HEK293 (cell line): ENCODE data around the gene BRCC3.
"Not testable (repeated sequence)": the region's sequence is repeated elsewhere in the genome, so short reads cannot be mapped to it uniquely, and the experiment has no call there.

Experiments
- CTCF ChIA-PET: fragments of 350-600 bp; formaldehyde crosslinking; extraction: SDS; loops from one replicate; lab custom pipeline; 2021; ENCODE audit warnings: antibody characterized with exemption; lab: Yijun Ruan, JAX
- POLR2A ChIA-PET: fragments of 300-600 bp; formaldehyde crosslinking; extraction: SDS; loops from one replicate; lab custom pipeline; 2020; ENCODE audit warnings: antibody characterized with exemption, inconsistent platforms; lab: Yijun Ruan, JAX
- H3K27ac ChIP-seq: fragments of 200-500 bp; sonication (Bioruptor generic); 2 replicates; pipeline ENCODE4 v1.5.1; 2014; ENCODE audit warnings: low read depth, low read length, control low read depth, inconsistent platforms; ENCODE audit errors: extremely low read depth
- H3K36me3 ChIP-seq, 2 experiments: fragments of 200-500 bp in 1 of 2; sonication (Bioruptor generic) in 1 of 2; 1 replicate in 1 of 2; 2 replicates in 1 of 2; pipeline ENCODE4 v1.5.1; 2014 to 2017; ENCODE audit warnings: inconsistent platforms in 2 of 2, low read length in 2 of 2; ENCODE audit not compliant: control insufficient read depth in 2 of 2, insufficient read depth in 1 of 2
- H3K4me1 ChIP-seq: fragments of 200-500 bp; sonication (Bioruptor generic); 2 replicates; pipeline ENCODE4 v1.5.1; 2014; ENCODE audit warnings: mild to moderate bottlenecking, low read length, inconsistent platforms; ENCODE audit not compliant: control insufficient read depth, insufficient read depth
- H3K4me3 ChIP-seq: 2 replicates; pipeline ENCODE4 v1.5.1; 2011; ENCODE audit warnings: low read depth, mild to moderate bottlenecking, control low read depth, low read length, moderate library complexity
- H3K9me3 ChIP-seq: fragments of 200-500 bp; sonication (Bioruptor generic); 2 replicates; pipeline ENCODE4 v1.5.1; 2014; ENCODE audit warnings: low read depth, low read length, inconsistent platforms; ENCODE audit not compliant: control insufficient read depth, insufficient read depth
- HOXD13 ChIP-seq: sonication (generic); formaldehyde crosslinking; IDR thresholded peaks from 2 replicates; pipeline ENCODE4 v1.8.0; 2022; ENCODE audit warnings: missing genetic modification reagents, borderline replicate concordance
- ZNF16 ChIP-seq: fragments of 450-650 bp; formaldehyde crosslinking; IDR thresholded peaks from 2 replicates; pipeline ENCODE4 v1.5.1; 2016; ENCODE audit warnings: low read depth, missing biosample characterization, missing genetic modification characterization
- ZNF169 ChIP-seq: fragments of 450-650 bp; formaldehyde crosslinking; IDR thresholded peaks from 2 replicates; pipeline ENCODE4 v1.5.1; 2016; ENCODE audit warnings: missing biosample characterization, missing genetic modification characterization
- ZNF223 ChIP-seq: fragments of 450-650 bp; formaldehyde crosslinking; IDR thresholded peaks from 2 replicates; pipeline ENCODE4 v1.5.1; 2016; ENCODE audit warnings: missing biosample characterization, missing genetic modification characterization
- ZNF266 ChIP-seq: fragments of 450-650 bp; formaldehyde crosslinking; IDR thresholded peaks from 2 replicates; pipeline ENCODE4 v1.5.1; 2016; ENCODE audit warnings: missing biosample characterization, missing genetic modification characterization, low read depth
- ZNF501 ChIP-seq: fragments of 450-650 bp; formaldehyde crosslinking; IDR thresholded peaks from 2 replicates; pipeline ENCODE4 v1.5.1; 2016; ENCODE audit warnings: missing biosample characterization, missing genetic modification characterization
- ZNF521 ChIP-seq: fragments of 450-650 bp; formaldehyde crosslinking; IDR thresholded peaks from 2 replicates; pipeline ENCODE4 v1.5.1; 2017; ENCODE audit warnings: missing biosample characterization, mild to moderate bottlenecking, missing genetic modification characterization
- ZNF558 ChIP-seq: fragments of 450-650 bp; formaldehyde crosslinking; IDR thresholded peaks from 2 replicates; pipeline ENCODE4 v1.5.1; 2016; ENCODE audit warnings: missing biosample characterization, missing genetic modification characterization
- ZNF571 ChIP-seq: fragments of 450-650 bp; formaldehyde crosslinking; IDR thresholded peaks from 2 replicates; pipeline ENCODE4 v1.5.0; 2017; ENCODE audit warnings: missing biosample characterization, missing genetic modification characterization
- ZNF621 ChIP-seq: fragments of 450-650 bp; formaldehyde crosslinking; IDR thresholded peaks from 2 replicates; pipeline ENCODE4 v1.5.1; 2017; ENCODE audit warnings: missing biosample characterization, missing genetic modification characterization
- ZNF623 ChIP-seq: fragments of 450-650 bp; formaldehyde crosslinking; IDR thresholded peaks from 2 replicates; pipeline ENCODE4 v1.5.1; 2016; ENCODE audit warnings: missing biosample characterization, missing genetic modification characterization
- ZNF654 ChIP-seq: fragments of 450-650 bp; formaldehyde crosslinking; IDR thresholded peaks from 2 replicates; pipeline ENCODE4 v1.5.1; 2016; ENCODE audit warnings: low read depth, missing biosample characterization, missing genetic modification characterization
- ZNF658 ChIP-seq: fragments of 450-650 bp; formaldehyde crosslinking; IDR thresholded peaks from 2 replicates; pipeline ENCODE4; 2016; ENCODE audit warnings: missing biosample characterization, missing genetic modification characterization
- ZNF664 ChIP-seq: fragments of 450-650 bp; formaldehyde crosslinking; IDR thresholded peaks from 2 replicates; pipeline ENCODE4 v1.5.1; 2016; ENCODE audit warnings: missing biosample characterization, missing genetic modification characterization
- ZNF707 ChIP-seq: fragments of 450-650 bp; formaldehyde crosslinking; IDR thresholded peaks from 2 replicates; pipeline ENCODE4 v1.5.1; 2016; ENCODE audit warnings: missing biosample characterization, missing genetic modification characterization
- ZNF837 ChIP-seq: fragments of 450-650 bp; formaldehyde crosslinking; IDR thresholded peaks from 2 replicates; pipeline ENCODE4 v1.5.1; 2016; ENCODE audit warnings: missing biosample characterization, missing genetic modification characterization
- TF ChIP-seq, protein P1 (sequence below): fragments of 450-650 bp; formaldehyde crosslinking; IDR thresholded peaks from 2 replicates; pipeline ENCODE4 v1.5.1; 2017; ENCODE audit warnings: missing biosample characterization, missing genetic modification characterization
- TF ChIP-seq, protein P2 (sequence below): fragments of 450-650 bp; formaldehyde crosslinking; IDR thresholded peaks from 2 replicates; pipeline ENCODE4 v1.5.1; 2016; ENCODE audit warnings: missing biosample characterization, missing genetic modification characterization
- TF ChIP-seq, protein P3 (sequence below): fragments of 450-650 bp; formaldehyde crosslinking; IDR thresholded peaks from 2 replicates; pipeline ENCODE4 v1.5.1; 2016; ENCODE audit warnings: missing biosample characterization, missing genetic modification characterization
- TF ChIP-seq, protein P4 (sequence below): sonication (generic); formaldehyde crosslinking; IDR thresholded peaks from 2 replicates; pipeline ENCODE4 v1.8.1; 2022; ENCODE audit warnings: mild to moderate bottlenecking, moderate library complexity, missing genetic modification reagents
- TF ChIP-seq, protein P5 (sequence below): fragments of 450-650 bp; formaldehyde crosslinking; IDR thresholded peaks from 2 replicates; pipeline ENCODE4 v1.5.1; 2016; ENCODE audit warnings: missing biosample characterization, missing genetic modification characterization

The BRCC3 gene

DNA sequence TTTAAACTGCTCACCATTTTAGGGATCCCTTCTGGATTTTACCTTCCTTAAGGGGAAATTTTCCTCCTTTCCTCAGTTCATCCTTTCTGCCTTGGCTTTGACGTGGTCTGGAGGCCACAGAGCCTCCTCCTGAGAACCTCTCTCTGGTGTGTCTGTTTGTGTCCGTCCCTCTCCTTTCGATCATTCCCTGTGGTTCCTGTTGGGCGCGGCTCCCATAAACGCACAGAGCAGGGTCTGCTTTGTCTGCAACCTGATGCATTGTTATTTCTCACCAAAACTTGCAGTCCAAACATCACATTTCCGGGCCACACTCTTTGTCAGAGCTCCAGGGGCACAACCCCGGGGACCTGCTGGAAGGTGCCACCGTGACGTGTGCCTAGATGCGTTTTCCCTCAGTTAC, 76.9 kb downstream of the BRCC3 start:
- POLR2A ChIA-PET, result interaction anchor here (0.6 kb wide), 1 partner anchor 57 kb away, joined by 3 read pairs; no protein-coding TSS in a partner anchor
- not testable (repeated sequence) for H3K4me1 ChIP-seq, H3K27ac ChIP-seq, H3K36me3 ChIP-seq, H3K4me3 ChIP-seq, H3K9me3 ChIP-seq
- CTCF ChIA-PET, result interaction anchor here (0.6 to 2.2 kb wide), 17 partner anchors 15 to 510 kb away, joined by 3 to 19 read pairs (median 5); no protein-coding TSS in a partner anchor

DNA sequence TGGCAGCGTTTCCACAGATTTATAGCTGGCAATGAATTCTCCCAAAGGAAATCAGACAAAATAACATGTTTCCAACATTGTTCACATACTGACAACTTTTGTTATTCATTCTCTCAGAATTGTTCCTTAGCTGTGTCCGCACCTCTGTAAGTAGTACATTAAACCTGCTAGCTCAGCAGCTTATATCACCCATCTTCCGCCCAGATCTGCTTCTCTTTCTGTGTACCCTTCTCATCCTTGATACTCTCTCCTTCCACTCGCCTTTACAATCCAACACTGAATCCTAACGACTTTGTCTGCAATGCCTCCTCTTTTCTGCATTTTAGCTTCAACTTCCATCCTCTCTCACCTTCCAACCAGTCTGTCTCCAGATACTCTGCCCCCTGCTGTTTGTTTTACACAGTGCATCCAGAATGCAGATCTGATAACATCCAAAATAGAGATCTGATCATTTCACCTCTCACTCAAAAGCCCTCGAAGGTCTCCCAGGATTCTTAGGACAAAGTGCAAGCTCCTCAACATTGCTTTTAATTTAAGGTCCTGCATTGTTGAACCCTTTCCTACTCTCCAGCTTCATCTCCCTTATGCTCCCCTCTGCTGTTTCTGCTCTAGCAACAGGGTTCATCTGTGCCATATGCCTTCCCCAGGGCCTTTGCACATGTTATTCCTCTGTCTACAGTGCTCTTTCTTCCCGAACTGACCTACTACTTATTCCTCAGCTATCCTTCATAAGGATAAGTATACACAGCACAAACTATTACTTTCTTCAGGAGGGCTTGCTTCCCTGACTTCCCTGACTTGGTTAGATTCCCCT, 77.6 kb downstream of the BRCC3 start:
- no peak overlapping the region for H3K4me3 ChIP-seq
- POLR2A ChIA-PET, result interaction anchor here (0.6 kb wide), 1 partner anchor 58 kb away, joined by 3 read pairs; no protein-coding TSS in a partner anchor
- TF ChIP-seq ZNF558 (tag by site-specific recombination) (no peak), ZNF654 (tag by site-specific recombination) (peak; percentile 44), ZNF623 (tag by site-specific recombination) (peak; percentile 77), ZNF664 (tag by site-specific recombination) (no peak), ZNF169 (tag by site-specific recombination) (no peak), ZNF658 (no peak), ZNF621 (tag by site-specific recombination) (no peak), ZNF707 (tag by site-specific recombination) (no peak)
- TF ChIP-seq, protein P1, sequence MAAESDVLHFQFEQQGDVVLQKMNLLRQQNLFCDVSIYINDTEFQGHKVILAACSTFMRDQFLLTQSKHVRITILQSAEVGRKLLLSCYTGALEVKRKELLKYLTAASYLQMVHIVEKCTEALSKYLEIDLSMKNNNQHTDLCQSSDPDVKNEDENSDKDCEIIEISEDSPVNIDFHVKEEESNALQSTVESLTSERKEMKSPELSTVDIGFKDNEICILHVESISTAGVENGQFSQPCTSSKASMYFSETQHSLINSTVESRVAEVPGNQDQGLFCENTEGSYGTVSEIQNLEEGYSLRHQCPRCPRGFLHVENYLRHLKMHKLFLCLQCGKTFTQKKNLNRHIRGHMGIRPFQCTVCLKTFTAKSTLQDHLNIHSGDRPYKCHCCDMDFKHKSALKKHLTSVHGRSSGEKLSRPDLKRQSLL (tag by site-specific recombination), result no peak
- TF ChIP-seq, protein P2, sequence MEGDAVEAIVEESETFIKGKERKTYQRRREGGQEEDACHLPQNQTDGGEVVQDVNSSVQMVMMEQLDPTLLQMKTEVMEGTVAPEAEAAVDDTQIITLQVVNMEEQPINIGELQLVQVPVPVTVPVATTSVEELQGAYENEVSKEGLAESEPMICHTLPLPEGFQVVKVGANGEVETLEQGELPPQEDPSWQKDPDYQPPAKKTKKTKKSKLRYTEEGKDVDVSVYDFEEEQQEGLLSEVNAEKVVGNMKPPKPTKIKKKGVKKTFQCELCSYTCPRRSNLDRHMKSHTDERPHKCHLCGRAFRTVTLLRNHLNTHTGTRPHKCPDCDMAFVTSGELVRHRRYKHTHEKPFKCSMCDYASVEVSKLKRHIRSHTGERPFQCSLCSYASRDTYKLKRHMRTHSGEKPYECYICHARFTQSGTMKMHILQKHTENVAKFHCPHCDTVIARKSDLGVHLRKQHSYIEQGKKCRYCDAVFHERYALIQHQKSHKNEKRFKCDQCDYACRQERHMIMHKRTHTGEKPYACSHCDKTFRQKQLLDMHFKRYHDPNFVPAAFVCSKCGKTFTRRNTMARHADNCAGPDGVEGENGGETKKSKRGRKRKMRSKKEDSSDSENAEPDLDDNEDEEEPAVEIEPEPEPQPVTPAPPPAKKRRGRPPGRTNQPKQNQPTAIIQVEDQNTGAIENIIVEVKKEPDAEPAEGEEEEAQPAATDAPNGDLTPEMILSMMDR (tag by site-specific recombination), result peak; percentile 50
- TF ChIP-seq, protein P3, sequence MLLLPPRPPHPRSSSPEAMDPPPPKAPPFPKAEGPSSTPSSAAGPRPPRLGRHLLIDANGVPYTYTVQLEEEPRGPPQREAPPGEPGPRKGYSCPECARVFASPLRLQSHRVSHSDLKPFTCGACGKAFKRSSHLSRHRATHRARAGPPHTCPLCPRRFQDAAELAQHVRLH (tag by site-specific recombination), result peak; percentile 61; the same call in 1 of the 2 replicates
- TF ChIP-seq, all 188 proteins: peak for 4
- Histone ChIP-seq H3K4me1 (no peaks in the 10 kb centered on the region), H3K27ac (no peak overlapping the region), H3K9me3 (no peaks in the 10 kb centered on the region), H3K36me3 (no peaks in the 10 kb centered on the region)
- CTCF ChIA-PET, result interaction anchor here (0.5 to 2.2 kb wide), 23 partner anchors 16 to 1149 kb away, joined by 3 to 19 read pairs (median 4); no protein-coding TSS in a partner anchor

DNA sequence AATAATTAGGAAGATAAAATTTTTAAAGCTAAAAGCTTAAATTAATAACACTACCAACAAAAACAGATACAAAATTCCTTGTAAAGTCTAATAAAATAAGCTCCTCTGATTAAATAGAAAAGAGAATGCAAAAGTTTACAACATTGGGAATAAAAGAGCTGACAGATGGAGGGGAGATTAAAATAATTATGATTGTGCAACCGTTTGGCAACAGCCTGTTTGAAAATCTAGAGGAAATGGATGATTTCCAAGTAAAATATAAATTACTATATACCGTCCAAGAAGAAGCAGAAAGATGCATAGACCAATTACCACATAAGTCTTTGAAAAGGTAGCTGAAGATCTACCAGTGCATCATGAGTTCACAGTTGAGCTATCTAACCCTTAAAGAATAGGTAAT, 98.6 kb downstream of the BRCC3 start:
- Histone ChIP-seq H3K4me1 (no peaks in the 10 kb centered on the region), H3K4me3 (no peak overlapping the region), H3K27ac (no peak overlapping the region), H3K36me3 (no peaks in the 10 kb centered on the region), H3K9me3 (no peaks in the 10 kb centered on the region)
- ChIA-PET CTCF (interaction anchor here (1.3 to 3.4 kb wide), 2 partner anchors 21 to 75 kb away, joined by 4 to 19 read pairs; no protein-coding TSS in a partner anchor), POLR2A (no interaction called here)
- TF ChIP-seq, protein P1 (tag by site-specific recombination), result no peak
- TF ChIP-seq HOXD13 (CRISPR knock-in tag) (no peak), ZNF571 (tag by site-specific recombination) (no peak), ZNF16 (no peak), ZNF223 (no peak), ZNF521 (tag by site-specific recombination) (no peak), ZNF558 (tag by site-specific recombination) (no peak), ZNF501 (tag by site-specific recombination) (no peak), ZNF266 (no peak), ZNF837 (tag by site-specific recombination) (no peak)
- TF ChIP-seq, protein P4, sequence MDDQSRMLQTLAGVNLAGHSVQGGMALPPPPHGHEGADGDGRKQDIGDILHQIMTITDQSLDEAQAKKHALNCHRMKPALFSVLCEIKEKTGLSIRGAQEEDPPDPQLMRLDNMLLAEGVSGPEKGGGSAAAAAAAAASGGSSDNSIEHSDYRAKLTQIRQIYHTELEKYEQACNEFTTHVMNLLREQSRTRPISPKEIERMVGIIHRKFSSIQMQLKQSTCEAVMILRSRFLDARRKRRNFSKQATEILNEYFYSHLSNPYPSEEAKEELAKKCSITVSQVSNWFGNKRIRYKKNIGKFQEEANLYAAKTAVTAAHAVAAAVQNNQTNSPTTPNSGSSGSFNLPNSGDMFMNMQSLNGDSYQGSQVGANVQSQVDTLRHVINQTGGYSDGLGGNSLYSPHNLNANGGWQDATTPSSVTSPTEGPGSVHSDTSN (CRISPR knock-in tag), result no peak
- TF ChIP-seq, protein P5, sequence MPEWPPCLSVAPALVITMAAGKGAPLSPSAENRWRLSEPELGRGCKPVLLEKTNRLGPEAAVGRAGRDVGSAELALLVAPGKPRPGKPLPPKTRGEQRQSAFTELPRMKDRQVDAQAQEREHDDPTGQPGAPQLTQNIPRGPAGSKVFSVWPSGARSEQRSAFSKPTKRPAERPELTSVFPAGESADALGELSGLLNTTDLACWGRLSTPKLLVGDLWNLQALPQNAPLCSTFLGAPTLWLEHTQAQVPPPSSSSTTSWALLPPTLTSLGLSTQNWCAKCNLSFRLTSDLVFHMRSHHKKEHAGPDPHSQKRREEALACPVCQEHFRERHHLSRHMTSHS, result no peak
